Hepatocyte (in vitro differentiated cells): ENCODE data around the gene DHRS7B.

Experiments used
- CTCF ChIP-seq: fragments of 200-600 bp; sonication (generic); IDR thresholded peaks from 2 replicates; pipeline ENCODE4 v1.5.1; 2016; ENCODE audit warnings: antibody characterized with exemption, mild to moderate bottlenecking; ENCODE audit not compliant: poor library complexity
- EZH2 ChIP-seq: fragments of 200-600 bp; sonication (generic); IDR thresholded peaks from 2 replicates; pipeline ENCODE4 v1.6.1; 2016; ENCODE audit warnings: antibody characterized with exemption, mild to moderate bottlenecking, borderline replicate concordance

GRCh38 chr17:21211825-21212479 lies 85.2 kb downstream of the DHRS7B start:
- TF ChIP-seq CTCF (no peak), EZH2 (no peak)
